Chondrocyte (in vitro differentiated cells): ENCODE results near the gene NINJ2. TPM values are rescaled to one million over a fixed set of nuclear protein-coding genes. Genes with fewer than 3 reads are reported as not detected.

Experiments used
- DNase-seq: peaks from one replicate; pipeline ENCODE4 v3.0.0; 2021; ENCODE audit warnings: mixed read lengths, low spot score
- H3K27ac Mint-ChIP-seq: one replicate; pipeline ENCODE4 v1.8.0; 2021; ENCODE audit warnings: mild to moderate bottlenecking, moderate library complexity, mixed read lengths; ENCODE audit not compliant: unreplicated experiment
- H3K27me3 Mint-ChIP-seq: 2 replicates; pipeline ENCODE4 v1.8.0; 2021; ENCODE audit warnings: low read depth, mixed read lengths
- H3K36me3 Mint-ChIP-seq: 2 replicates; pipeline ENCODE4 v1.8.0; 2021; ENCODE audit warnings: low read depth, mixed read lengths
- H3K4me1 Mint-ChIP-seq: 2 replicates; pipeline ENCODE4 v1.8.0; 2021; ENCODE audit warnings: low read depth, mild to moderate bottlenecking, mixed read lengths
- H3K4me3 Mint-ChIP-seq: one replicate; pipeline ENCODE4 v1.8.0; 2021; ENCODE audit warnings: mild to moderate bottlenecking, moderate library complexity, mixed read lengths; ENCODE audit not compliant: unreplicated experiment
- H3K9me3 Mint-ChIP-seq: 2 replicates; pipeline ENCODE4 v1.8.0; 2021; ENCODE audit warnings: low read depth, mixed read lengths
- total RNA-seq: library from RNA; stranded (reverse); gene quantifications from 3 replicates; pipeline ENCODE4 v1.2.1, GENCODE V29; 2021
- TF ChIP-seq, protein P1 (sequence below): fragments of 200-600 bp; sonication (generic); IDR thresholded peaks from 2 replicates; pipeline ENCODE4 v1.5.0; 2021; ENCODE audit warnings: antibody characterized with exemption, mild to moderate bottlenecking, moderate library complexity

Gene NINJ2
- total RNA-seq, 1 donor from 2014 or later = 2.1 TPM

DNA sequence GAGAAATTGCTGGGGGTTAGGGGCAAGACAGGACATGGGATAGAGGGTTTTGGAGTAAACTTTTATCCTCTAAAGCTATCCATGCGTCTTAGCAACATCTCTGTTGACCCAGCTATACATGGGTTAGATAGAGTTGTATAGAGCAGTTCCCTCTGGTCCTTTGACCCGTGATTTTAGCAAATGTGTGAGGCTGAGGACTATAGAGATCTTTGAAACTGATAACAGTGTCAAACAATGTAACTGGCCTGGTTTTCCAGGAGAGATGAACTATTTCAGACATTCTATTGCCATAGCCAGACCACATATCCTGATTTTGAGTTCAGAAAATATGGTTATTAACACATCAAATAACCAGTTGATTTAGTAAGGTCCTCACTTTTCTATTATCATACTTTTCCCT, 143.1 kb downstream of the NINJ2 start:
- no peaks in the 10 kb centered on the region for H3K36me3 Mint-ChIP-seq
- H3K4me1 Mint-ChIP-seq = no peaks in the 10 kb centered on the region
- H3K27ac Mint-ChIP-seq = no peak overlapping the region
- no peak overlapping the region for H3K4me3 Mint-ChIP-seq
- peaks cover 15% of the 10 kb centered on the region for H3K27me3 Mint-ChIP-seq
- DNase-seq = no peak
- TF ChIP-seq, protein P1, sequence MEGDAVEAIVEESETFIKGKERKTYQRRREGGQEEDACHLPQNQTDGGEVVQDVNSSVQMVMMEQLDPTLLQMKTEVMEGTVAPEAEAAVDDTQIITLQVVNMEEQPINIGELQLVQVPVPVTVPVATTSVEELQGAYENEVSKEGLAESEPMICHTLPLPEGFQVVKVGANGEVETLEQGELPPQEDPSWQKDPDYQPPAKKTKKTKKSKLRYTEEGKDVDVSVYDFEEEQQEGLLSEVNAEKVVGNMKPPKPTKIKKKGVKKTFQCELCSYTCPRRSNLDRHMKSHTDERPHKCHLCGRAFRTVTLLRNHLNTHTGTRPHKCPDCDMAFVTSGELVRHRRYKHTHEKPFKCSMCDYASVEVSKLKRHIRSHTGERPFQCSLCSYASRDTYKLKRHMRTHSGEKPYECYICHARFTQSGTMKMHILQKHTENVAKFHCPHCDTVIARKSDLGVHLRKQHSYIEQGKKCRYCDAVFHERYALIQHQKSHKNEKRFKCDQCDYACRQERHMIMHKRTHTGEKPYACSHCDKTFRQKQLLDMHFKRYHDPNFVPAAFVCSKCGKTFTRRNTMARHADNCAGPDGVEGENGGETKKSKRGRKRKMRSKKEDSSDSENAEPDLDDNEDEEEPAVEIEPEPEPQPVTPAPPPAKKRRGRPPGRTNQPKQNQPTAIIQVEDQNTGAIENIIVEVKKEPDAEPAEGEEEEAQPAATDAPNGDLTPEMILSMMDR = no peak
- H3K9me3 Mint-ChIP-seq = no peaks in the 10 kb centered on the region

DNA sequence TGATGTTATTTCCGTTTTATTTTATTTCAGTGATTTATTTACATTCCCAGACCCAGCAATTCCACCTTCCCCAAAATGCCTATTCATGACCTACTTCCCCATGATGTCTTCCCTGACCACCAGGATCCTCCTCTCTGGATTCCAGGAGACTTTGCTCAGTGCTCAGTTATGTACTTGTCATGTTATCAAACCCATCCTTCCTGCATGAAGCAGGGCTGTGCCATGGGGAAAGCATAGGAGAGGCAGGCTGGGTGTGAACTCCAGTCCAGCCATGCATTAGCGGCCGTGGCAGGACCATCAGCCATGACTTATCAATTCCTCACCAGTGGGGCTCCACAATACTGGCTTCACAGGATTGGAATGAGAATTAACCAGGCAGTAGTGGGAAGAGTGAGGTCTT, 145.7 kb downstream of the NINJ2 start:
- H3K27me3 Mint-ChIP-seq = peaks cover 13% of the 10 kb centered on the region
- no peak for DNase-seq
- H3K4me1 Mint-ChIP-seq = no peaks in the 10 kb centered on the region
- no peaks in the 10 kb centered on the region for H3K9me3 Mint-ChIP-seq
- H3K4me3 Mint-ChIP-seq = no peak overlapping the region
- TF ChIP-seq, protein P1 = no peak
- no peak overlapping the region for H3K27ac Mint-ChIP-seq
- H3K36me3 Mint-ChIP-seq = no peaks in the 10 kb centered on the region

Other genes starting within 250 kb of the NINJ2 start
- 2.9 to 6.1 TPM (median 3.5 TPM) in 3 replicates for gene B4GALNT3, start 203.5 kb downstream of the NINJ2 start, total RNA-seq
- 163 to 274 TPM (median 172 TPM) in 3 replicates for gene WNK1, start 89.1 kb upstream of the NINJ2 start, total RNA-seq